K562 (cell line): ENCODE data around the gene TRIM49.
"Not testable (repeated sequence)": the region's sequence is repeated elsewhere in the genome, so short reads cannot be mapped to it uniquely, and the experiment has no call there.

Experiments
- HDAC8 ChIP-seq: fragments of 450-650 bp; IDR thresholded peaks from 2 replicates; pipeline ENCODE4 v1.6.1; 2016; ENCODE audit warnings: mild to moderate bottlenecking, missing genetic modification characterization, moderate library complexity, missing compliant biosample characterization
- RUNX1 ChIP-seq: sonication (generic); IDR thresholded peaks from 2 replicates; pipeline ENCODE4 v1.6.1; 2016; ENCODE audit warnings: antibody characterized with exemption, low read depth
- ZNF133 ChIP-seq: fragments of 250-450 bp; sonication (Bioruptor Pico); IDR thresholded peaks from 2 replicates; pipeline ENCODE4 v1.4.0; 2020; ENCODE audit warnings: mild to moderate bottlenecking
- TF ChIP-seq, protein P1 (sequence below), 2 experiments: IDR thresholded peaks; 2 replicates each; pipeline ENCODE4 v1.6.1; 2011; ENCODE audit warnings: borderline replicate concordance in 1 of 2, control low read depth in 1 of 2, low read depth in 1 of 2, low read length in 1 of 2, mild to moderate bottlenecking in 1 of 2, mixed read lengths in 1 of 2, moderate library complexity in 1 of 2; ENCODE audit not compliant: insufficient read depth in 1 of 2, insufficient read length in 1 of 2, poor library complexity in 1 of 2, severe bottlenecking in 1 of 2; ENCODE audit errors: extremely low read depth in 1 of 2
- TF ChIP-seq, protein P2 (sequence below): sonication (generic); formaldehyde crosslinking; IDR thresholded peaks from 2 replicates; pipeline ENCODE4 v1.8.1; 2023; ENCODE audit warnings: mild to moderate bottlenecking, missing genetic modification reagents

DNA sequence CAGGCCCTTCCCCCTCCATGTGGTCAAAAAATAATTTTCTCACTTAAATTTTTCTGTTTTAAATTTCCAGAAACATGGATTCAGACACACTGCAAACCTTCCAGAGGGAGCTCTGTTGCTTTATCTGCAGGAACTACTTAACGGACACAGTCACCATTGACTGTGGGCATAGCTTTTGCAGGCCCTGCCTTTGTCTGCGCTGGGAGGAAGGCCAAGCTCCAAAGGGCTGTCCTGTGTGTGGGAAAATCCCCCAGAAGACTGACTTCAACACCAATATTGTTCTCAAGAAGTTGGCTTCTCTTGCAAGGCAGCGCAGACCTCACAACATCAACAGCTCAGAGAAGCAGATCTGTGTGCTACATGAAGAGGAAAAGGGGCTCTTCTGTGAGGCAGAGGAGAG is 11.6 kb upstream of the TRIM49 start:
- TF ChIP-seq, protein P1, sequence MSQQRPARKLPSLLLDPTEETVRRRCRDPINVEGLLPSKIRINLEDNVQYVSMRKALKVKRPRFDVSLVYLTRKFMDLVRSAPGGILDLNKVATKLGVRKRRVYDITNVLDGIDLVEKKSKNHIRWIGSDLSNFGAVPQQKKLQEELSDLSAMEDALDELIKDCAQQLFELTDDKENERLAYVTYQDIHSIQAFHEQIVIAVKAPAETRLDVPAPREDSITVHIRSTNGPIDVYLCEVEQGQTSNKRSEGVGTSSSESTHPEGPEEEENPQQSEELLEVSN (IDR thresholded peaks at IDR 0.05; ENCODE audit: borderline replicate concordance in 1 of 2, extremely low read depth in 1 of 2, insufficient read depth in 1 of 2, insufficient read length in 1 of 2, low read depth in 1 of 2, low read length in 1 of 2, poor library complexity in 1 of 2, severe bottlenecking in 1 of 2): not testable (repeated sequence)
- not testable (repeated sequence) for TF ChIP-seq HDAC8 (tag); RUNX1; ZNF133
- TF ChIP-seq, protein P2, sequence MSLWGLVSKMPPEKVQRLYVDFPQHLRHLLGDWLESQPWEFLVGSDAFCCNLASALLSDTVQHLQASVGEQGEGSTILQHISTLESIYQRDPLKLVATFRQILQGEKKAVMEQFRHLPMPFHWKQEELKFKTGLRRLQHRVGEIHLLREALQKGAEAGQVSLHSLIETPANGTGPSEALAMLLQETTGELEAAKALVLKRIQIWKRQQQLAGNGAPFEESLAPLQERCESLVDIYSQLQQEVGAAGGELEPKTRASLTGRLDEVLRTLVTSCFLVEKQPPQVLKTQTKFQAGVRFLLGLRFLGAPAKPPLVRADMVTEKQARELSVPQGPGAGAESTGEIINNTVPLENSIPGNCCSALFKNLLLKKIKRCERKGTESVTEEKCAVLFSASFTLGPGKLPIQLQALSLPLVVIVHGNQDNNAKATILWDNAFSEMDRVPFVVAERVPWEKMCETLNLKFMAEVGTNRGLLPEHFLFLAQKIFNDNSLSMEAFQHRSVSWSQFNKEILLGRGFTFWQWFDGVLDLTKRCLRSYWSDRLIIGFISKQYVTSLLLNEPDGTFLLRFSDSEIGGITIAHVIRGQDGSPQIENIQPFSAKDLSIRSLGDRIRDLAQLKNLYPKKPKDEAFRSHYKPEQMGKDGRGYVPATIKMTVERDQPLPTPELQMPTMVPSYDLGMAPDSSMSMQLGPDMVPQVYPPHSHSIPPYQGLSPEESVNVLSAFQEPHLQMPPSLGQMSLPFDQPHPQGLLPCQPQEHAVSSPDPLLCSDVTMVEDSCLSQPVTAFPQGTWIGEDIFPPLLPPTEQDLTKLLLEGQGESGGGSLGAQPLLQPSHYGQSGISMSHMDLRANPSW: not testable (repeated sequence)
